GM19438 (cell line): ENCODE results near the gene MYO3B.

Source experiments
- ATAC-seq: cut with Tn5 transposase; IDR thresholded peaks from one replicate; pipeline ENCODE4 v1.9.1; 2021; ENCODE audit warnings: low read depth; ENCODE audit not compliant: unreplicated experiment

The MYO3B gene

DNA sequence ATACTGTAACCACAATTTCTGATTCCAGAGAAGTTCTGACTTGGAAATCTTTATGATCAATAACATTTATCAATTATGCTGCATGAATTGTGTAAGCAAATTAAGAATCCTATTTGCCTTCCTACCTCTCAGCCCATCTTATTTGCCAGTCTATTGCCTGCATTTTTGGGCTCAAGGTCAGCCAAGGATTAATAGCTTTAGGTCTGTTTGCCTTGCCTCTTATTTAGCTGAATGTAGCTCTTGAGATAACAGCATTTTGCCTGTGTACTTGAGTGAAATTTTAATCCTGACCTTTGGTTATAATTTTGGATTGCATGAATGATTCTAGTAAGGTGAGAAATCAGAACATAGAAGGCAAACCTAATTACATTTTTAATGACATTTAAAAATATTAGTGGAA lies 51.2 kb downstream of the MYO3B start:
- no peak for ATAC-seq

DNA sequence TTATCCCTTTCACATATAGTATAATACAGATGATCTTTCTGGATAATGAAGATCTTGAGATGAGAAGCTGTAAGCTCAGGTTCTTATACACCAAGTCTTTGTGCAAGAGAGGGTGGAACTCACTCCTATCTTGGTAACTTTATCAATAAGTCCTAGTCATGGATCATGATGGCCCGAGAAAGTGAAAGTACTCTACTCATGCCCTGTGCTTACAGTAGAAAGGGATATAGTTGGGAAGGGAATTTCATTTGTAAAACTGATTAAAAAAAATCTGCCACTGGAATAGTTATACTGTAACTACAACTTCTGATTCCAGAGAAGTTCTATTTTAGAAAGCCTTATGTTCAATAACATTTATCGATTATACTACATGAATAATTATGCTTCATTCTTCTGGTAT lies 51.8 kb downstream of the MYO3B start:
- no peak for ATAC-seq

DNA sequence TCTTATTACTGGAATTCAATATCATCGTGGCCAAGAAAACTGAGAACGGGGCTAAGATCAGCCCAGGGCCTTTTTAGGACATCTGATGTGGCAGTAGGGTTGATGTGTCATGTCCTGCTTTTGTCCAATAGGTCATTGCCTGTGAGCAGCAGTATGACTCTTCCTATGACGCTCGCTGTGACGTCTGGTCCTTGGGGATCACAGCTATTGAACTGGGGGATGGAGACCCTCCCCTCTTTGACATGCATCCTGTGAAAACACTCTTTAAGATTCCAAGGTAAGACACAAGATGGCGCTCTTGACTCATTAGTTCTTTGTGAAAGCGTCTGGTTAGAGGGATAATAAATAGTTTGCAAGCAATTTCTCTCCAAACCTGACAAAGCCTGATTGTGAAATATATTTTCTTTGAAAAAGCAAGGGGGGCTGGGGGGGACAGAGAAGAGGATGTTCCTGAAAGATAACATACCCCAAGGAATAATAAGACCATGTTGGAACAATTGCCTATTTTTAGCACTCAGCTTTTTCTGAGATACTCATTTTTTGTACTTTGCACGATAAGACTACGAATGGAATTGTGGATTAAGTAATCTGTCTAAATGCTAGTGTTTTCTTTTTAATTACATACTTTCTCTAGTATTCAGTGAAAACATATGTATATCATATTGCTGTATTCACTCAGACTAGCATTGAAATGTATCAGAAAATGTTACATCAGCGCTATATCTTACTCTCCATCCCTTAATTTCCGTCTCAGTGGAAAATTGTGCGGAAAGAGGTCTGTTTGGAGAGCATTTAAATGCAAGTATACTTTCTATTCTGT lies 58.1 kb downstream of the MYO3B start:
- ATAC-seq = no peak

DNA sequence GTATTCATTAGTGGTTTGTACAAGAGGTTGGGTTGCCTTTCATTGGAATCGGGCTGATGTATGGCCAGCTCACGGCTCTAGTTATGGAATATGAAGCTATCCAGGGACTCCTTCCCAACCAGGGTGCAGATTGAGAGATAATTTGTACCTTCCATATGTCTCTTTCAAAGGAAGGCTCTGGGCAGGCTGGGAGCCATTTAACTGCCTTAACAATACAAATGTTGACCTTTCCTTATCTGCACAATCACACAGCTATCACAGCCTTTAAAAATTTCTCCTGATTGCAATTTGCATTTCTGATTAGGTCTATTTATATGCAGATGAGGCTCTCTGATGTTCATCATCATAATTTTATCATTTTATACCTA lies 58.7 kb downstream of the MYO3B start:
- no peak for ATAC-seq

DNA sequence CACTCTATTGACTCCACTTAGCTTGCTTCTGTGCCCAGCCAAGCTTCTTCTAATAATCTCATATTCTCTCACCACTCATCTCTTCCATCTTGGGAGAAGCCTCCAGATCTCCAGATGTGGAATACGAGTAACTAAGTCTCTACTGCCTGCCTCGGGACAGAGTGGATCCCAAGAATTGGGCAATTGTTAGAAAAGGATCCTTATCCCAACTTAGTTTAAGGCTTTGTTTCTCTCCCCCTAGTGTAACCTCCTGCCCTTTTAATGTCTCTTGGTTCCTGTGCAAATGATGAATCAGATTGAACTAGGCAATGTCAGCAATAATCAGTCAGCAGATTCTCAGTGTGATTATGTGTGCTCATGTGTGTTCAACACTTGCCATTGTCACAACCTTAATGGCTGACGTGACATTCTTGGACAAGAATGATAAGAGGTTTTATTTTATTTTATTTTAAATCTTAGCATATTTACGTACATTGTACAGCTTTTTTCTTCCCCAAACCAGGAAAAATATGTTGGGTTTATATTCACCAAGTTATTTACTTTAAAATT lies 59.7 kb downstream of the MYO3B start:
- ATAC-seq = no peak

DNA sequence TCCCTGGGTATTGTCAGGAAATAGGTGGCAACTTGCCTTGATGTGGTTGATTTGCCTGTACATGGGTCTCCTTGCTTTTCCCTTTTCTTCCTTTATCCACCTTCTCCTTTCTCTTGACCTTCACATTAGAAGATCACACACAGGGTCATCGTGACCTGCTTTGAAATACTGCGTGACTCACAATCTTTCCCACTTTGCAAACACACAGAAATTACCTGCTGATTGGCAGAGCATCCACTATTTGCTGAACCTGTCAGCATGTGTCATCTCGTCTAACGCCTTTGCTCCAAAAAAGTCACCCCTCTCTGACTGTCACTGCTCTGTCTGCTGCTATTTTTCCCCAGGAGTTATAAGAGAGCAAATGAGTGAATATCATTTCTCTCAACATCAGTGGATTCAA lies 60.8 kb downstream of the MYO3B start:
- no peak for ATAC-seq

DNA sequence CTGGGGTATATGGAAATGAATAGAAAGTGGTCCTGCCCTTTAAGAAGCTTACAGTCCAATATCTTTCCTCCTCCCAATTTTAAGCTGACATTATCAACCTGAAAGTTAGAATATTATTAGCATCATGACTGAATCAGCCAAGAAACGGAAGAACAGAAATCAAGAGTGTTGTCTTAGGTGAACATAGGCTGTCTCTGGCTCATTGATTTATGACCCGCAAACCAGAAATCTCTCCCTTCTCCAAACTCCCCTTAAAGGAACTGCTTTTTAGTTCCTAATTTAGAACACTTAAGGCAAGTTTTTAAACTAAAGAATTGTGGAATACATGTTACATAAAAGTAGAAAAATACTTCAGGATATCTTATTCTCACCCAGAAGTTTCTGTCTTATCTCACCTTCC lies 62.7 kb downstream of the MYO3B start:
- ATAC-seq = no peak

DNA sequence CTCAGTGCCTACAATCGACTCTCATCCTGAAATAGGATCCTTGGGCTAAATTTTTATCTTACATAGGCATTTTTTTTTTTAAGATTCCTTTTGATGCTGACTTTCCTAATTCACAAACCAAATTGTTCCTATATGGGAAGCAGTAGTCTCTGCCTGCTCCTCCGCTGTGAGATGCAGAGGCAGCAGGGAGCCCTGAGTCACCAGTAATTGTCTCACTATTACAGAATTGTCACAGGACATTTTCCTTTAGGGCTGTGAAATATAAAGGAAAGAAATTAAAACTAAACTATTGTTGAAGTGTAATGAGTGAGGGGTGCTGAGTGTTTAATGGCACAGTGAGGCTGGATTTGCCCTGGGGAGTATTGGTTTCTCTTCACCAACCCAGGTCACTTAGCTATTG lies 63.8 kb downstream of the MYO3B start:
- ATAC-seq = no peak

DNA sequence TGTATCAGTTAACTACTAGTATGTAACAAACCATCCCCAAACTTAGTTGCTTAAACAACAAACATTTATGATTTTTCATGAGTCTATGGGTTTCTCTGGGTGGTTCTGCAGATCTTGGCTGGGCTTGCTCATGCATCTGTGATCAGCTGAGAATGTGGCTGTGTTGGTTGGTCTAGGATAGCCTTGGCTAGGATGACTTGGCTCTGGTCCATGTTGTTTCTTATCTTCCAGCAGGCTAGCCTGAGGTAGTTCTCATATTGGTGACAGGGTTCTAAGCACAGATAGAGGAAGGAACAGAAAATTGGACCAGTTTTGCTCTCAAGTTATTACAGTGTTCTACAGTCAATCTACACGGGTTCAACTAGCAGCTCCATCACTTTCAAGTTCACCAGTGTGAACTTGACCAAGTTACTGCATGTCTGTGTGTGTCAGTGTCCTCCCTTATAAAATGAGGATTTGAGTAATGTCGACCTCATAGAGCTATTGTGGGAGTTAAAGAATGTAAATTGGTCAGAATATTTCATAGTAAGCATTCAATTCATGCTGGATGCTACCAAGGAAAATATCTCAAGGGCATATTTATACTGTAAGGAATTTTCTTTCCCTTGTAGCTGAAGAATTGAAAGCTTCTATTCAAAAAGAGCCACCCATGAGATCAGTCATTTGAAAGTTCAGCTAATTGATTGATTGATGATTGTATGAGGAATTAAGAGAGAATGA lies 65.3 kb downstream of the MYO3B start:
- no peak for ATAC-seq

DNA sequence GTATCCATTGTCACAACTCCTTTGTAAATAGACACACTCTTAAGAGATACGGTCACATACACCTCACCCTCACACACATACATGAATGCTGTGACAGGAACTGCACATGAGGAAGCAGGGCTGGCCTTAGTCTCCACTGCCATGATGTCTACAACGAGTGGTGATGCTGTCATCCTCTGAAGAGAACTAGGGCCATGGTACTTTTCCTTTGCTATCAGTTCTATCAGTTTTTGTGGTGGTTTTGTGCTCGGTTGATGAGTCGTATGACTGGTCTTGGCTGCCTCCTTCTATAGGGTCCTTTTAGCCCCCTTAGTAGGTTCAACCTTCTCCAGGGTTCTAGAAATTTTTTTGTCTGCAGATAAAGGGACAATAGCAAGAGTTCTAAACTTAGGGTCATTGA lies 66.0 kb downstream of the MYO3B start:
- no peak for ATAC-seq

DNA sequence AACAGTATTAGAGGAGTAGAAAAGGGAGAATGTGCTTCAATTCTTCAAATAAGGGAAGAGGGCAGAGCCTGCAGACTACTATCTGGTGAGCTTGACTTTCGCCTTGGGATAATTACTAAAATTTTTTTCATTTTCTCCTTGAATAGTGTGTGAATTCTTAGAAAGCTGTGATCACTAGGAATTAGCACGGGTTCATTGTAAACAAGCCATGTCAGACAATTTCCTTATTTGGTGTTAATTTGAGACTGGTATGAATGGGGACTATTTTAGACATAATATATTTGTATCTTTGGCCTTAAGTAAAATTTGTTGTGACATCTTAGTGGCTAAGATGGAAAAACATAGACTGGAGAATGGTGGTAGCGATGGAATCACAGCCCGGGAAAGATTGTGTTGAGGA lies 66.6 kb downstream of the MYO3B start:
- no peak for ATAC-seq

DNA sequence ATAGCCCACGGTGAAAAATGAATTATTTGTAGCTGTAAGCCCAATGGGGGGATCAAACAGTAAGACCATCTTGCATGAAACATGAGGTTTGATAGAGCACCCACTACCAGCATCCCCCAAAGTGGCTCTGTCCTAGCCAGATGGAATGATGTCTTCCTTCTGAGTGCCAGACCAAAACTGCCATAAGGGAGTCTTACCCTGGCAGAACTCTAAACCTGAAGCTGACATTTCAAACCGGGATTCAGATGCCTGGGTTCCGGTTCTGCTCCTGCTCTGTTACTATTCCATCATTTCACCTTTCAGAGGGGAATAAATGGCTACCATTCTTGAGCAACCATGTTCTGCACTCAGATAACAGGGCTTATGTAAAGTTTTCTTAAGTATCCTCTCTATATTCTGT lies 67.4 kb downstream of the MYO3B start:
- ATAC-seq = no peak

DNA sequence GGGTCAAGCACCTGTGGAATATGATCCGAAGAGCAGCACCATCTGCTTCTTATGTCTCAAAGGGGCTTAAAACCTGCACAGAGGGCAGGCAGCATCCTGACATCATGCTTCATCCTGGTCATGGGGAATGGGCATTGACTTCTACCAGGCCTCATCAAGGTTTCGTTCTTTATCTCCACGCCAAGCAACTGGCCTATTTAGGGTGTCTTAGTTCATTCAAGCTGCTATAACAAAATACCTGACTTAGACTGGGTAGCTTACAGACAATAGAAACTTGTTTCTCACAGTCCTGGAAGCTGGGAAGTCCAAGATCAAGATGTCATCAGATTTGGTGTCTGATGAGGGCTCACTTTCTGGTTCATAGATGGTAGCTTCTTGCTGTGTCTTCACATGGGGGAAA lies 69.4 kb downstream of the MYO3B start:
- ATAC-seq = no peak

DNA sequence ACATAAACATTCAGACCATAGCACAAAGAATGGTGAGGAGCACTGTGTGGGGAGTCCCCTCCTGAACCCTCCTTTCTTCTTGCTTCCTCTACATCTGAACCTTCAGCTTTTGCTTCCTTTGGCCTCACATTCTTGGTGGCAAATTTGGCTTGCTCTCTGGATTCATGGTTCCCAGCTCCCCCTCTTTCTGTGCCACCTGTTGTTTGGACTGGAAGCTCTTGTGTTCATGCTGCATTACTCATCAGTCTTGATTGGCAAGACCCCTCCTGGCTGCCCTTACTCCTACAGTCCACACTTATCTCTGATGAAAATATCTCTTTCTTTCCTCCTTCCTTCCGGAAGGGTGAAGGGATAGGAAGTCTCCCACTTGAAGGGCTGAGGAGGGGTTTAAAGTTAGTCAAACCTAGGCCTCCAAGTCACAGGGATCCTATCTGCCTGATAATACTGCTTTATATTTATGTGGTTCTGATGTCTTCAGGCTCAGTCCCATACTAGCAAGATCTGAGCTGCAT lies 70.0 kb downstream of the MYO3B start:
- ATAC-seq = no peak

DNA sequence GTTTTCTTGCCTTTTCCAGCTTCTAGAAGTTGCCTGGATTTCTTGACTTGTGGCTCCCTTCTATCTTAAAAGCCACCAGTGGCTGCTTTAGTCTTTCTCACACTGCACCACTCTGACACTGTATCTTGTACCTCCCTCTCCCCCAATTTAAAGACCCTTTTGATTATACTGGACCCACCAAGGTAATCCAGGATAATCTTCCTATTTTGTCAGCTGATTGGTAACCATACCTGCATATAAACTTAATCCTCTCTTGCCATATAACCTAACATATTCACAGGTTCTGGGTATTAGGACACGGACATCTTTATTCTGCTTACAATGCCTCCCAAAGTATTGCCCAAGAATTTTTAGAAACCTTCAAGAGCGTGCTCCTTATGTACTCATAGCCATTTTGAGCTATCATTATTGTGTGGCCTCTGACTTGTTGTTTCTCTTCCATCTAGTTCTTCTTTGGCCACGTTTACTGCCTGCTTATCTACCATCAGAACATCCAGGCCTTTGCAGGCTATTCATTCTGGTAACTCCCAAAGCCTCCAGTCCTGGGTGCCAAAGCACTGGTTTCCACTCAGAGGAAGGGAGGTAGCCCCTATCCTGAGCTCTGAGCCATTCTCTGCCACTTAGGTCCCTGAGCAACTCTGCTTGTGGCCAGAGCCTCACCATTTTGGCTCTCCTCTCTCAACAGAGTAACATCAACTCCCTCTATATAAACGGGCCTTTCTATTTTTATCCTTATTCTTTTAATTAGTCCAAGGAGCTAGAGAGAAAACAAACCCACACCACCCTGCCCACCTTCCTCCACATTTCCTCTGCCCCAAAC lies 70.8 kb downstream of the MYO3B start:
- ATAC-seq = no peak

DNA sequence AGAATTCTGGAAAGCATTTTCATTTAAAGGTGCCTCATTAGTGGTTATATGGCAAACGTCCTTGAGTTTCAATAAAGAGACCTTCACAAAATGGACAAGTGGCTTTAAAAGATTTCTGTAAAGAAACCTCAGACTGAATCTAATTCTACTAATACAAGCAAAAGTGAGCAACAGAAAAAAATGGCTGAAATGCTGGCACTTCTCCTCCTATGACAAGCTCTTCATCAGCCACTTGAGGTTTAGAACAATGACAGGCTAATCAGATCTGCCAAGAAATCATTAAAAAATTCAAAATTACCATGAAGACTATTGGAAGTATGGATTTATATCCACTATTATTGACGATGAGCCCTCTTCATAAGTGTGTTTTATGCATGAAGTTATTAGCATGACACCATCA lies 71.8 kb downstream of the MYO3B start:
- ATAC-seq = no peak

DNA sequence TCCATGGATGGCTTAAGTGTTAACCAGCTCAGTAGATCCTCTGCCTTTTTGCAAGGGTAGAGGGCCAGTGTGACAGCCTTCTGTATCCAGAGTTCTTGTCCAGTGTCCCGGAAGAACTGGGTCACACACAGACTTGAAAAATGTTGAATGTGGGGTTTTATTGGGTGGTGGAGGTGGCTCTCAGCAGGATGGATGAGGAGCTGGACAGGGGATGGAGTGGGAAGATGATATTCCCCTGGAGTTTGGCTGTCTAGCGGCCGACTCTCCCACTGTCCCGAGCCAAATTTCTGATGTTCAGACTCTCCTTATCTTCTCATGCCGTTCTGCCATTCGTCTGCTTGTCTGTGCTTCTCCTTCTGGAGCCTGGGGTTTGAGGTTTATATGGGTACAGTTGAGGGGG lies 72.6 kb downstream of the MYO3B start:
- ATAC-seq = no peak

DNA sequence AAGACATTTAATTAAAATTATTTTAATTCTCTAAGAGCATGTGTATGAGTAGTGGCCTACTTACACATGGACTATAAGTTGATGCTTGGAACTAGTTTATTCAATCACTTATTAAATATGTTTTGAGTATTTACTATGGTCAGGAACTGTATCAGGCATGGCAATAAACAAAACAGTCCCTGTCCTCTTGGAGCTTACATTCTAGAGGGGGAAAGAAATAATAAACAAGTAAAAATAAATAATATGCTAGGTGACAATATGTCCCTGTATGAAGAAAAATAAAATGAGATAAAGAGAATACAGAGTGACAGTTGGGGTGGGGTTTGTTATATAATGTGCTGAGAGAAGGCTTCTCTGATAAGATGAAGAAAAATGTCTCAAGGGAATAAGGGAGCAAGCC lies 74.5 kb downstream of the MYO3B start:
- ATAC-seq = no peak

DNA sequence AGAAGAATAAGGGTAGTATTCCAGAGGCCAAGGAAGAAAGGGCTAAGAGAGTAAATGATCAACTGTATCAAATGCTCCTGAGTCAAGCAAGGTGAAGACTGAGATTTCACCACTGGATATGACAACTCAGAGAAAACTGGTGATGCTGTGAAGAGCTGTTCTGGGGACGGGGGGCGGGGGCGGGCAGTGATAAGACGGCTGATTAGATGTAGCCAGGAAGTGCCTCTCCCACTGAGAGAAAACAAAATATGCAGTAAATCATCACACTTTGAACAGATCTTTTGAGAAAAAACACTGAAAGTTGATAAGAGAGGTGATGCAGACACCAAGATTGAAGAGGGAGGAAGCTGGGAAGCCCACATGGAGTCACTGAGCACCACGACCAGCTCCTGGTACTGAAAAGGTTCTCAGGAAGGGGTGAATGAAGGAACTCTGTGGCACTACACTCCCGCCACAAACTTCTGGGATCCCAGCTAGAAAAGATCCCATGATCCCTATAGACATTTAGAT lies 75.8 kb downstream of the MYO3B start:
- ATAC-seq = no peak

DNA sequence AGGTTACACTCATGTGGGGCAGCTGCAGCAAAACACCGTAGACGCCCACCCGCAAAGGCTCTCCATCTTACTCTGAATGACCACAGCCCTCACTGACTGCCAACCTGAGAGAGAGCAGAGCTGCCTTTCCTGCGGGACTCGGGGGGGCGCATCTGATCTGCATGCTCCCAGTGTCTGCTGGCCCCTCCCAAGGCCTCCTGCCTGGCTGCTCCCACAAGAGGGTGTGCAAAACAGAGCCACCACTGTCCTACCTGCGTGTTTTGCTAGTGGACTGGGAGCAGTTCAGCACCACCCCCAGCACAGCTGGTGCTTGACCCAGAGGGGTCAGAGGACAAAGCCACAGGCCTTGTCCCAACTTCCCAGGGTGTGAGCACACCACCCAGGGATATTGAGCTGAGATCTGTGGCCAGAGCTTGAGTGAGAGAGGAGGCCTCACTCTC lies 76.4 kb downstream of the MYO3B start:
- ATAC-seq = no peak

DNA sequence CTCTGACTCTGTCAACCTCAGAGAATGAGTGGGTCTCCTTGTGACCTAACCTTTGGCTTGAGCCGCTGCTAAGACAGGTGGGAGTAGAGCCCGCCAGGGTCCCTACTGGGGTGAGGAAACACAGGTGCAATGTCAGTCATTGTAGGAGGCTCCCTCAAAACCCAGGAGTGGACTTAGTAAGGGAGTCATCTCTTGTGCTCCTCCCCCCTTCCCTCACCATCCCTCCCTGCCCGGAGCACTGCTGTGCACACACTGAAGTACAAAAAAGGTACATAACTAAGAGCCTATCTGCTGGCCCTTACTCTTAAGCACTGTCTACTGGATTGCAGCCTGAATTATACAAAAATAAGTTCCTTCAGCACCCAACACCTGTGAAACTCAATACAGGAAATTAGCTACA lies 77.2 kb downstream of the MYO3B start:
- no peak for ATAC-seq
